ENCODE results near the gene APOC4. TPM values are rescaled to one million over a fixed set of nuclear protein-coding genes. Genes with fewer than 3 reads are reported as not detected.

The APOC4 gene
- total RNA-seq, 3 donors from 2014 or later (not counting 1 experiment from before 2014, with no cell fraction given): not detected

DNA sequence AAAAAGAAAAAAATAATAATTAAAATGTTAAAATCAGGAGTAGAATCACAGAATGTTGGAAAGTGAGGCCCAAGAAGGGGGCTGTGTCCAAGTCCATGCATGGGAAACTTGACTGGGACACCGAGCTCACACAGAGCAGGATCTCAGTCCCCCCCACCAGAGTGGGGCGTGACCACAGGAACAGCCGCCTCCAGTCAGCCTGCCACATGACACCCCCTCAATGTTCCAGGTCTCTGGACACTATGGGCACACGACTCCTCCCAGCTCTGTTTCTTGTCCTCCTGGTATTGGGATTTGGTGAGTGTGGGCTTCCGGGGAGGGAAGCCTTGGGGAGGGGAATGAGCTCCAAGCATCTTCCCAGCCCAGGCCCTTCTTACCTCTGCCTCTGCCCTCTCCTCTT lies 6.2 kb downstream of the APOC4 start:
- H3K9me3 Mint-ChIP-seq: no peaks in the 10 kb centered on the region
- H3K27me3 Mint-ChIP-seq (ENCODE audit: low read depth in 2 of 2): no peaks in the 10 kb centered on the region
- no peak overlapping the region for H3K4me3 ChIP-seq (ENCODE audit: low read length)
- TF ChIP-seq, protein P1, sequence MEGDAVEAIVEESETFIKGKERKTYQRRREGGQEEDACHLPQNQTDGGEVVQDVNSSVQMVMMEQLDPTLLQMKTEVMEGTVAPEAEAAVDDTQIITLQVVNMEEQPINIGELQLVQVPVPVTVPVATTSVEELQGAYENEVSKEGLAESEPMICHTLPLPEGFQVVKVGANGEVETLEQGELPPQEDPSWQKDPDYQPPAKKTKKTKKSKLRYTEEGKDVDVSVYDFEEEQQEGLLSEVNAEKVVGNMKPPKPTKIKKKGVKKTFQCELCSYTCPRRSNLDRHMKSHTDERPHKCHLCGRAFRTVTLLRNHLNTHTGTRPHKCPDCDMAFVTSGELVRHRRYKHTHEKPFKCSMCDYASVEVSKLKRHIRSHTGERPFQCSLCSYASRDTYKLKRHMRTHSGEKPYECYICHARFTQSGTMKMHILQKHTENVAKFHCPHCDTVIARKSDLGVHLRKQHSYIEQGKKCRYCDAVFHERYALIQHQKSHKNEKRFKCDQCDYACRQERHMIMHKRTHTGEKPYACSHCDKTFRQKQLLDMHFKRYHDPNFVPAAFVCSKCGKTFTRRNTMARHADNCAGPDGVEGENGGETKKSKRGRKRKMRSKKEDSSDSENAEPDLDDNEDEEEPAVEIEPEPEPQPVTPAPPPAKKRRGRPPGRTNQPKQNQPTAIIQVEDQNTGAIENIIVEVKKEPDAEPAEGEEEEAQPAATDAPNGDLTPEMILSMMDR (IDR thresholded peaks at IDR 0.05): no peak
- no peak overlapping the region for H3K27ac ChIP-seq (ENCODE audit: low read length)
- intact Hi-C loops (cut with micrococcal nuclease): no loop called here
- H3K36me3 ChIP-seq (ENCODE audit: control insufficient read depth, insufficient read depth, low read length): no peaks in the 10 kb centered on the region
- no peaks in the 10 kb centered on the region for H3K27me3 ChIP-seq (ENCODE audit: control insufficient read depth, insufficient read depth, low read length)
- DNase-seq: no peak
- WGBS (ENCODE audit: insufficient coverage): 93% methylated on average over 4 of the region's 5 CpGs
- no peaks in the 10 kb centered on the region for H3K36me3 Mint-ChIP-seq
- peaks cover 10% of the 10 kb centered on the region for H3K4me1 ChIP-seq (ENCODE audit: control insufficient read depth, insufficient read depth, low read length)
- H3K27ac Mint-ChIP-seq: no peak overlapping the region
- no peak overlapping the region for H3K4me3 Mint-ChIP-seq
- H3K4me1 Mint-ChIP-seq: peaks cover 5 to 12% of the 10 kb centered on the region in 2 donors
- H3K9me3 ChIP-seq (ENCODE audit: control insufficient read depth, insufficient read depth, low read length): no peaks in the 10 kb centered on the region
- no peak for ATAC-seq

DNA sequence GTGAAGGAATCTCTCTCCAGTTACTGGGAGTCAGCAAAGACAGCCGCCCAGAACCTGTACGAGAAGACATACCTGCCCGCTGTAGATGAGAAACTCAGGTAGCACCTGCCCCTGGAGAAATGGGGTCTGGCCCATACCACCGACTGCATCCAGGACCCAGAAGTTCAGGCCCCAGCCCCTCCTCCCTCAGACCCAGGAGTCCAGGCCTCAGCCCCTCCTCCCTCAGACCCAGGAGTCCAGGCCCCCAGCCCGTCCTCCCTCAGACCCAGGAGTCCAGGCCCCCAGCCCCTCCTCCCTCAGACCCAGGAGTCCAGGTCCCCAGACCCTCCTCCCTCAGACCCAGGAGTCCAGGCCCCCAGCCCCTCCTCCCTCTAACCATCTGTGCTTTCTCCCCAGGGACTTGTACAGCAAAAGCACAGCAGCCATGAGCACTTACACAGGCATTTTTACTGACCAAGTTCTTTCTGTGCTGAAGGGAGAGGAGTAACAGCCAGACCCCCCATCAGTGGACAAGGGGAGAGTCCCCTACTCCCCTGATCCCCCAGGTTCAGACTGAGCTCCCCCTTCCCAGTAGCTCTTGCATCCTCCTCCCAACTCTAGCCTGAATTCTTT lies 6.8 kb downstream of the APOC4 start:
- peaks cover 16% of the 10 kb centered on the region for H3K4me1 ChIP-seq (ENCODE audit: control insufficient read depth, insufficient read depth, low read length)
- no peak overlapping the region for H3K27ac ChIP-seq (ENCODE audit: low read length)
- H3K9me3 ChIP-seq (ENCODE audit: control insufficient read depth, insufficient read depth, low read length): no peaks in the 10 kb centered on the region
- TF ChIP-seq, protein P1 (IDR thresholded peaks at IDR 0.05): no peak
- H3K4me1 Mint-ChIP-seq: peaks cover 9 to 15% of the 10 kb centered on the region in 2 donors
- no peak overlapping the region for H3K27ac Mint-ChIP-seq
- H3K27me3 ChIP-seq (ENCODE audit: control insufficient read depth, insufficient read depth, low read length): no peaks in the 10 kb centered on the region
- H3K4me3 Mint-ChIP-seq: no peak overlapping the region
- intact Hi-C loops (cut with micrococcal nuclease): no loop called here
- 90% methylated on average over 4 of the region's 5 CpGs for WGBS (ENCODE audit: insufficient coverage)
- no peaks in the 10 kb centered on the region for H3K9me3 Mint-ChIP-seq
- ATAC-seq (no peak), DNase-seq (no peak)
- no peaks in the 10 kb centered on the region for H3K36me3 Mint-ChIP-seq
- H3K4me3 ChIP-seq (ENCODE audit: low read length): no peak overlapping the region
- H3K27me3 Mint-ChIP-seq (ENCODE audit: low read depth in 2 of 2): no peaks in the 10 kb centered on the region
- H3K36me3 ChIP-seq (ENCODE audit: control insufficient read depth, insufficient read depth, low read length): no peaks in the 10 kb centered on the region

DNA sequence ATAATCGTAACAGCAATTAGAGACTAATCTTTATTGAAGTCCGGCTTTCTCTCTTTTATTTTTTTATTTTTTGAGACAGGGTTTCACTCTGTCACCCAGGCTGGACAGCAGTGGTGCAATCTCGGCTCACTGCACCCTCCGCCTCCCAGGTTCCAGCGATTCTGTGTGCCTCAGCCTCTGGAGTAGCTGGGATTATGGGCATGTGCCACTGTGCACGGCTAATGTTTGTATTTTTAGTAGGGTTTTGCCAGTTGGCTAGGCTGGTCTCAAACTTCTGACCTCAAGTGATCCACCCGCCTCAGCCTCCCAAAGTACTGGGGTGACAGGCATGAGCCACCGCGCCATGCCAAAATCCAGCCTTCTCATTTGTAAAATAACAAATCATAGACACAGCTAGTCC lies 7.5 kb downstream of the APOC4 start:
- H3K36me3 Mint-ChIP-seq: no peaks in the 10 kb centered on the region
- Histone ChIP-seq H3K4me1 (ENCODE audit: control insufficient read depth, insufficient read depth, low read length) (peaks cover 23% of the 10 kb centered on the region), H3K27me3 (ENCODE audit: control insufficient read depth, insufficient read depth, low read length) (no peaks in the 10 kb centered on the region), H3K36me3 (ENCODE audit: control insufficient read depth, insufficient read depth, low read length) (no peaks in the 10 kb centered on the region), H3K4me3 (ENCODE audit: low read length) (no peak overlapping the region), H3K27ac (ENCODE audit: low read length) (no peak overlapping the region), H3K9me3 (ENCODE audit: control insufficient read depth, insufficient read depth, low read length) (no peaks in the 10 kb centered on the region)
- intact Hi-C loops (cut with micrococcal nuclease): no loop called here
- H3K27ac Mint-ChIP-seq: no peak overlapping the region
- WGBS (ENCODE audit: insufficient coverage): 84% methylated on average over 9 of the region's 9 CpGs
- H3K9me3 Mint-ChIP-seq: no peaks in the 10 kb centered on the region
- TF ChIP-seq, protein P1 (IDR thresholded peaks at IDR 0.05): no peak
- no peaks in the 10 kb centered on the region for H3K27me3 Mint-ChIP-seq (ENCODE audit: low read depth in 2 of 2)
- H3K4me1 Mint-ChIP-seq: peaks cover 16% of the 10 kb centered on the region in 2 donors
- DNase-seq (no peak), ATAC-seq (no peak)
- H3K4me3 Mint-ChIP-seq: no peak overlapping the region

Measured in natural killer cell (primary cell).